ENCODE results near the gene FBXO30. TPM values are rescaled to one million over a fixed set of nuclear protein-coding genes. Genes with fewer than 3 reads are reported as not detected.

FBXO30 gene
- total and polyA plus RNA-seq, 9 of the 15 experiments (the other 6 are each of a cell fraction or from before 2014, with no cell fraction given): 3.6 to 12.8 (median 7.1) TPM

DNA sequence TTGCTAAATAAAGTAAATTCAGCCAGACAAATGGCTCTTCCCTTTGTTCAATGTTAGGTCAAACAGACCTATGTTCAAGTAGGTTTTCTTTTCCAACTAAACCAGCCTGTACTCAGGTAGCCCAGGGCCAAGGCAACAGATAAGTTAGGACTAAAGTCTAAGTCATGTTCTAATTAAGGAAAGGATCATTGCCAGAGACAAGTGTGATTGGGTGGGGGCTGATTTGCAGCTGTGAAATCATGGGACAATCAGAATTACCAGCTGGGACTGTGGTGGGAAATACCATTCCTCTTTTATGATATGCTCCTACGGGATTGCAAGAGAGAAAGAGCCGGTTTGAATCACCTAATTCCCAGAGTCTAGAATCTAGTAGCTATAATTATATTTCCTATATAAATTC, 4.2 kb upstream of the FBXO30 start:
- intact Hi-C loops (cut with micrococcal nuclease): loop anchor here (10.0 kb wide), 2 partner anchors 886 to 1274 kb away; no protein-coding TSS in a partner anchor
- BruUV-seq (replicated peaks): no TSS peak
- Histone ChIP-seq H2AFZ (ENCODE audit: low read depth, low read length) (no peak overlapping the region), H3K36me3 (ENCODE audit: control insufficient read depth, insufficient read depth, low read length) (no peaks in the 10 kb centered on the region), H3K27me3 (ENCODE audit: control insufficient read depth in 2 of 2, insufficient read depth in 2 of 2, low read length in 2 of 2) (no peaks in the 10 kb centered on the region), H4K20me1 (replicated peaks; ENCODE audit: control insufficient read depth, insufficient read depth, low read length) (no peaks in the 10 kb centered on the region), H3K4me2 (ENCODE audit: insufficient read depth, low read length) (no peak overlapping the region), H3K4me1 (replicated peaks in 1 of 2; ENCODE audit: control insufficient read depth in 2 of 2, insufficient read depth in 2 of 2, low read length in 2 of 2) (peaks cover 12 to 14% of the 10 kb centered on the region in 2 experiments), H3K27ac (ENCODE audit: extremely low read depth, low read depth, low read length) (no peak overlapping the region), H3K9me3 (replicated peaks; ENCODE audit: control insufficient read depth, insufficient read depth, low read depth, low read length) (no peaks in the 10 kb centered on the region), H3K9ac (ENCODE audit: insufficient read depth in 1 of 2, low read depth in 2 of 2, low read length in 2 of 2) (no peak overlapping the region), H3K9me1 (ENCODE audit: control insufficient read depth, insufficient read depth, low read length) (no peaks in the 10 kb centered on the region), H3K79me2 (ENCODE audit: control insufficient read depth, insufficient read depth, low read length) (peaks cover 20% of the 10 kb centered on the region), H3K4me3 (no peak overlapping the region)
- no peak for DNase-seq (ENCODE audit: extremely low read depth in 1 of 4, low spot score in 3 of 4)
- ChIA-PET POLR2A (no interaction called here), CTCF (ENCODE audit: low intra/inter-chr PET ratio) (no interaction called here)
- FAIRE-seq: no peak
- no peak for ATAC-seq
- 52% methylated on average over 2 of the region's 2 CpGs for WGBS (ENCODE audit: insufficient coverage, low coverage, missing lambda C conversion rate)
- 0 out of 2 replicates have a peak, but pooled peaks have one; percentile 11 for TF ChIP-seq CBFA2T3 (IDR thresholded peaks at IDR 0.05)
- TF ChIP-seq CBFB (CRISPR knock-in tag; IDR thresholded peaks at IDR 0.05): no peak
- TF ChIP-seq POLR2AphosphoS5 (IDR thresholded peaks at IDR 0.05; ENCODE audit: control insufficient read depth, insufficient read depth, low read depth, low read length): no peak
- in situ Hi-C loops (cut with MboI): no loop called here

DNA sequence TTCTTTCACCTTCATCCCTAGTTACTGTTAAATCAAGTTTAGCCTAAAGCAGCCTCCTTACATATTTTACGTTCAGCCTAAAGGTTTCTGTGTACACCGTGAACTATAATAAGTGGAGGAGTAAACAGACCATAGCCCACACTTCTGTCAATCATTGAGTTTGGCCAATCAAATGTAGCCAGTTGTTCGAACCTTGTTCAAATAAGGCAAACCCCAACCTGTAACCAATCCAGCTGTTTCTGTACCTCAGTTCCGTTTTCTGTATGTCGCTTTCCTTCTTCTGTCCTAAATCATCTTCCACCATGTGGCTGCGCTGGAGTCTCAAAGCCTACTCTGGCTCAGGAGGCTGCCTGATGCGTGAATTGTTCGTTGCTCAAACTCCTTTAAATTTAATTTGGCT, 1.8 kb upstream of the FBXO30 start:
- DNase-seq (ENCODE audit: extremely low read depth in 1 of 4, low spot score in 3 of 4) (peak in 2 of 4 experiments; percentile 41 to 46), FAIRE-seq (peak; percentile 51), ATAC-seq (no peak)
- ChIA-PET POLR2A (interaction anchor here (1.8 to 2.3 kb wide), 4 partner anchors 15 to 80 kb away, joined by 5 to 16 read pairs (median 10); partner anchors contain the start of gene EPM2A), CTCF (ENCODE audit: low intra/inter-chr PET ratio) (no interaction called here)
- peak overlapping the region in 1 of 2 experiments; percentile 89; a peak in 1 of 4 replicates for H3K9ac ChIP-seq (ENCODE audit: insufficient read depth in 1 of 2, low read depth in 2 of 2, low read length in 2 of 2)
- in situ Hi-C loops (cut with MboI): no loop called here
- H3K9me1 ChIP-seq (ENCODE audit: control insufficient read depth, insufficient read depth, low read length): no peaks in the 10 kb centered on the region
- no TSS peak for BruUV-seq (replicated peaks)
- intact Hi-C loops (cut with micrococcal nuclease): loop anchor here (2.0 to 10.0 kb wide), 3 partner anchors 72 to 1272 kb away; no protein-coding TSS in a partner anchor
- no peak overlapping the region for H3K4me3 ChIP-seq
- peaks cover 14 to 17% of the 10 kb centered on the region in 2 experiments for H3K4me1 ChIP-seq (replicated peaks in 1 of 2; ENCODE audit: control insufficient read depth in 2 of 2, insufficient read depth in 2 of 2, low read length in 2 of 2)
- peak overlapping the region; percentile 98; the same call in 1 of the 2 replicates for H2AFZ ChIP-seq (ENCODE audit: low read depth, low read length)
- no peaks in the 10 kb centered on the region for H4K20me1 ChIP-seq (replicated peaks; ENCODE audit: control insufficient read depth, insufficient read depth, low read length)
- 0 out of 3 replicates have a peak overlapping the region, but pooled peaks have one; percentile 2 for H3K27ac ChIP-seq (ENCODE audit: extremely low read depth, low read depth, low read length)
- no peaks in the 10 kb centered on the region for H3K36me3 ChIP-seq (ENCODE audit: control insufficient read depth, insufficient read depth, low read length)
- peak overlapping the region; percentile 95 for H3K4me2 ChIP-seq (ENCODE audit: insufficient read depth, low read length)
- H3K27me3 ChIP-seq (ENCODE audit: control insufficient read depth in 2 of 2, insufficient read depth in 2 of 2, low read length in 2 of 2): no peaks in the 10 kb centered on the region
- peaks cover 44% of the 10 kb centered on the region for H3K79me2 ChIP-seq (ENCODE audit: control insufficient read depth, insufficient read depth, low read length)
- H3K9me3 ChIP-seq (replicated peaks; ENCODE audit: control insufficient read depth, insufficient read depth, low read depth, low read length): no peaks in the 10 kb centered on the region
- 71% methylated on average over 8 of the region's 8 CpGs for WGBS (ENCODE audit: insufficient coverage, low coverage, missing lambda C conversion rate)
- no peak for TF ChIP-seq GABPB1 (CRISPR knock-in tag; IDR thresholded peaks at IDR 0.05)
- TF ChIP-seq MYBL2 (IDR thresholded peaks at IDR 0.05; ENCODE audit: low read depth): peak; percentile 78
- TF ChIP-seq MYBL2 (CRISPR knock-in tag; IDR thresholded peaks at IDR 0.05; ENCODE audit: borderline replicate concordance): no peak
- no peak for TF ChIP-seq ELF1 (tag; IDR thresholded peaks at IDR 0.05)
- TF ChIP-seq ZNF23 (CRISPR knock-in tag; IDR thresholded peaks at IDR 0.05): no peak
- TF ChIP-seq CEBPB (tag; IDR thresholded peaks at IDR 0.05): no peak
- peak; percentile 34 for TF ChIP-seq BRD9 (IDR thresholded peaks at IDR 0.05; ENCODE audit: low read depth, partially characterized antibody)
- TF ChIP-seq, protein P1, sequence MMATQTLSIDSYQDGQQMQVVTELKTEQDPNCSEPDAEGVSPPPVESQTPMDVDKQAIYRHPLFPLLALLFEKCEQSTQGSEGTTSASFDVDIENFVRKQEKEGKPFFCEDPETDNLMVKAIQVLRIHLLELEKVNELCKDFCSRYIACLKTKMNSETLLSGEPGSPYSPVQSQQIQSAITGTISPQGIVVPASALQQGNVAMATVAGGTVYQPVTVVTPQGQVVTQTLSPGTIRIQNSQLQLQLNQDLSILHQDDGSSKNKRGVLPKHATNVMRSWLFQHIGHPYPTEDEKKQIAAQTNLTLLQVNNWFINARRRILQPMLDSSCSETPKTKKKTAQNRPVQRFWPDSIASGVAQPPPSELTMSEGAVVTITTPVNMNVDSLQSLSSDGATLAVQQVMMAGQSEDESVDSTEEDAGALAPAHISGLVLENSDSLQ (IDR thresholded peaks at IDR 0.05): peak; percentile 96
- TF ChIP-seq FIP1L1 (IDR thresholded peaks at IDR 0.05; ENCODE audit: low read depth, low read length, poor library complexity, severe bottlenecking): no peak

Measured in K562 (cell line).